Activated CD4-positive, alpha-beta memory T cell treated with anti-CD3 and anti-CD28 coated beads for 36 hours (primary cell): Measurements from ENCODE around the gene LTB. TPM values are rescaled to one million over a fixed set of nuclear protein-coding genes. Genes with fewer than 3 reads are reported as not detected.

ENCODE experiments used
- CTCF ChIA-PET: fragments of 350-600 bp; sonication (Branson Sonifier 250); formaldehyde crosslinking; loops from one replicate; lab custom pipeline; 2021; ENCODE audit warnings: antibody characterized with exemption, inconsistent platforms; lab: Charles Lee
- POLR2A ChIA-PET: fragments of 350-600 bp; sonication (Branson Sonifier 250); formaldehyde crosslinking; loops from one replicate; lab custom pipeline; 2021; ENCODE audit warnings: antibody characterized with exemption; lab: Charles Lee
- DNase-seq: peaks from one replicate; pipeline ENCODE4 v3.0.0-alpha.2; 2020
- H3K27ac Mint-ChIP-seq: one replicate; pipeline ENCODE4 v1.8.0; 2021; ENCODE audit warnings: mixed read lengths
- H3K27me3 Mint-ChIP-seq: one replicate; pipeline ENCODE4 v1.8.0; 2021; ENCODE audit warnings: mixed read lengths
- H3K36me3 Mint-ChIP-seq: one replicate; pipeline ENCODE4 v1.8.0; 2021; ENCODE audit warnings: mixed read lengths
- H3K4me1 Mint-ChIP-seq: one replicate; pipeline ENCODE4 v1.8.0; 2021; ENCODE audit warnings: low read depth, mixed read lengths
- H3K4me3 Mint-ChIP-seq: one replicate; pipeline ENCODE4 v1.8.0; 2021; ENCODE audit warnings: mild to moderate bottlenecking, mixed read lengths
- H3K9me3 Mint-ChIP-seq: one replicate; pipeline ENCODE4 v1.8.0; 2021; ENCODE audit warnings: mixed read lengths
- intact Hi-C: fragments of 100-400 bp; cut with micrococcal nuclease; formaldehyde crosslinking; loops from one replicate; pipeline ENCODE4 v1.15.1; 2023
- total RNA-seq, 2 experiments: library from RNA; stranded (reverse); gene quantifications; one replicate each; pipeline ENCODE4 v1.2.3, GENCODE V29; 2021

Gene LTB
- total RNA-seq, 2 experiments from 2014 or later = 161 to 164 TPM

GRCh38 chr6:31575952-31576685 lies 6.1 kb downstream of the LTB start:
- H3K9me3 Mint-ChIP-seq = no peaks in the 10 kb centered on the region
- DNase-seq = no peak
- peaks cover 49% of the 10 kb centered on the region for H3K4me1 Mint-ChIP-seq
- CTCF ChIA-PET = interaction anchor here (0.6 to 28.8 kb wide), 5 partner anchors 8 to 44 kb away, joined by 3 to 1658 read pairs (median 7); partner anchors contain the start of genes ATP6V1G2, DDX39B, LST1 and NCR3
- intact Hi-C loops = loop anchor here (2.0 to 10.0 kb wide), 4 partner anchors 17 to 1279 kb away; partner anchors contain the start of genes GPSM3, HLA-C, PBX2 and PSMB9
- H3K27ac Mint-ChIP-seq = peak overlapping the region; percentile 99
- H3K36me3 Mint-ChIP-seq = peaks cover 65% of the 10 kb centered on the region
- peak overlapping the region; percentile 97 for H3K4me3 Mint-ChIP-seq
- POLR2A ChIA-PET = interaction anchor here (1.1 to 18.2 kb wide), 9 partner anchors 4 to 237 kb away, joined by 3 to 259 read pairs (median 115); partner anchors contain the start of genes ATP6V1G2, DDX39B, LST1 and LTA
- H3K27me3 Mint-ChIP-seq = peaks cover 2% of the 10 kb centered on the region

- peak; percentile 93 for DNase-seq
- Mint-ChIP-seq H3K9me3 (no peaks in the 10 kb centered on the region), H3K27ac (peak within 1 kb of the TSS; percentile 99), H3K4me1 (peaks cover 54% of the 10 kb centered on the region), H3K4me3 (peak within 1 kb of the TSS; percentile 97), H3K36me3 (peaks cover 60% of the 10 kb centered on the region), H3K27me3 (peaks cover 2% of the 10 kb centered on the region)
- ChIA-PET POLR2A (interaction anchor here (0.7 to 18.2 kb wide), 13 partner anchors 4 to 287 kb away, joined by 3 to 259 read pairs (median 16); partner anchors contain the start of genes ATP6V1G2, DDX39B, GPANK1 and LSM2), CTCF (interaction anchor here (0.6 to 28.8 kb wide), 3 partner anchors 17 to 45 kb away, joined by 3 to 1658 read pairs (median 740); partner anchors contain the start of genes ATP6V1G2, DDX39B, LST1 and NCR3)
- intact Hi-C loops = loop anchor here (2.0 to 10.0 kb wide), 4 partner anchors 17 to 1279 kb away; partner anchors contain the start of genes GPSM3, HLA-C, PBX2 and PSMB9
Observed at GRCh38 chr6:31575335-31575901, 6.8 kb downstream of the LTB start, which contains the start of gene TNF. Gene TNF, plus strand, starts transcription at chr6:31575565. Its CDS starts 177 bp downstream, at chr6:31575742.

- Mint-ChIP-seq H3K4me3 (peak overlapping the region; percentile 97), H3K27ac (peak overlapping the region; percentile 99), H3K4me1 (peaks cover 59% of the 10 kb centered on the region), H3K27me3 (peaks cover 2% of the 10 kb centered on the region), H3K9me3 (no peaks in the 10 kb centered on the region), H3K36me3 (peaks cover 58% of the 10 kb centered on the region)
- DNase-seq = peak; percentile 78
- intact Hi-C loops = loop anchor here (2.0 to 10.0 kb wide), 5 partner anchors 16 to 1280 kb away; partner anchors contain the start of genes GPSM3, HLA-C, PBX2 and PSMB9
- ChIA-PET CTCF (interaction anchor here (0.7 to 28.8 kb wide), 4 partner anchors 9 to 82 kb away, joined by 4 to 1658 read pairs (median 380); partner anchors contain the start of genes ATP6V1G2, DDX39B, LST1 and LTB), POLR2A (interaction anchor here (0.7 to 18.2 kb wide), 14 partner anchors 3 to 615 kb away, joined by 3 to 259 read pairs (median 12); partner anchors contain the start of genes ATP6V1G2, BAG6, DDX39B and GPANK1)
Observed at GRCh38 chr6:31574106-31575061, 7.8 kb downstream of the LTB start.

- peaks cover 60% of the 10 kb centered on the region for H3K4me1 Mint-ChIP-seq
- peaks cover 51% of the 10 kb centered on the region for H3K36me3 Mint-ChIP-seq
- peak; percentile 20 for DNase-seq
- ChIA-PET CTCF (interaction anchor here (1.9 to 28.8 kb wide), 3 partner anchors 10 to 21 kb away, joined by 21 to 1658 read pairs (median 740); partner anchors contain the start of genes ATP6V1G2, DDX39B, LST1 and LTB), POLR2A (interaction anchor here (0.9 to 18.2 kb wide), 6 partner anchors 2 to 78 kb away, joined by 3 to 259 read pairs (median 174); partner anchors contain the start of genes ATP6V1G2, BAG6, LST1 and LTA)
- H3K9me3 Mint-ChIP-seq = no peaks in the 10 kb centered on the region
- peaks cover 2% of the 10 kb centered on the region for H3K27me3 Mint-ChIP-seq
- intact Hi-C loops = loop anchor here (2.0 to 10.0 kb wide), 4 partner anchors 15 to 1281 kb away; partner anchors contain the start of genes GPSM3, PBX2, PSMB9 and TAP1
- H3K4me3 Mint-ChIP-seq = peak overlapping the region; percentile 97
- peak overlapping the region; percentile 99 for H3K27ac Mint-ChIP-seq
Observed at GRCh38 chr6:31573239-31574105, 8.8 kb downstream of the LTB start.

- peak within 1 kb of the TSS; percentile 99 for H3K27ac Mint-ChIP-seq
- H3K36me3 Mint-ChIP-seq = peaks cover 42% of the 10 kb centered on the region
- peaks cover 68% of the 10 kb centered on the region for H3K4me1 Mint-ChIP-seq
- DNase-seq = peak; percentile 91
- intact Hi-C loops = loop anchor here (1.0 to 10.0 kb wide), 5 partner anchors 8 to 1283 kb away; partner anchors contain the start of genes ATP6V1G2, GPSM3, PBX2 and PSMB9
- CTCF ChIA-PET = interaction anchor here (3.3 to 28.8 kb wide), 6 partner anchors 11 to 25 kb away, joined by 29 to 1658 read pairs (median 88); partner anchors contain the start of genes ATP6V1G2, DDX39B, LST1 and LTB
- POLR2A ChIA-PET = interaction anchor here (1.3 to 15.0 kb wide), 5 partner anchors 9 to 31 kb away, joined by 4 to 259 read pairs (median 55); partner anchors contain the start of genes DDX39B, LST1, LTB and TNF
- peaks cover 2% of the 10 kb centered on the region for H3K27me3 Mint-ChIP-seq
- peak within 1 kb of the TSS; percentile 97 for H3K4me3 Mint-ChIP-seq
- no peaks in the 10 kb centered on the region for H3K9me3 Mint-ChIP-seq
Observed at GRCh38 chr6:31572041-31572911, 9.9 kb downstream of the LTB start, which contains the start of gene LTA. Gene LTA, plus strand, starts transcription at chr6:31572289. Its CDS starts 454 bp downstream, at chr6:31572743.

- intact Hi-C loops = loop anchor here (2.0 to 10.0 kb wide), 5 partner anchors 51 to 1285 kb away; partner anchors contain the start of genes GPSM3, PBX2, PRRC2A and PSMB9
- ChIA-PET POLR2A (interaction anchor here (0.9 to 15.0 kb wide), 8 partner anchors 8 to 82 kb away, joined by 3 to 259 read pairs (median 4); partner anchors contain the start of genes LST1, LTB, NCR3 and TNF), CTCF (interaction anchor here (1.2 to 7.6 kb wide), 6 partner anchors 11 to 77 kb away, joined by 4 to 95 read pairs (median 44); partner anchors contain the start of genes ATP6V1G2, DDX39B, LST1 and LTB)
- peaks cover 77% of the 10 kb centered on the region for H3K4me1 Mint-ChIP-seq
- DNase-seq = no peak
- no peaks in the 10 kb centered on the region for H3K9me3 Mint-ChIP-seq
- peaks cover 21% of the 10 kb centered on the region for H3K36me3 Mint-ChIP-seq
- H3K27ac Mint-ChIP-seq = peak overlapping the region; percentile 49
- H3K4me3 Mint-ChIP-seq = peak overlapping the region; percentile 25
- no peaks in the 10 kb centered on the region for H3K27me3 Mint-ChIP-seq
Observed at GRCh38 chr6:31569861-31570536, 12.2 kb downstream of the LTB start.

- H3K27me3 Mint-ChIP-seq = no peaks in the 10 kb centered on the region
- CTCF ChIA-PET = interaction anchor here (0.6 to 7.6 kb wide), 9 partner anchors 9 to 746 kb away, joined by 3 to 95 read pairs (median 7); partner anchors contain the start of genes ATP6V1G2, LST1, LTB and NFKBIL1
- POLR2A ChIA-PET = interaction anchor here (0.6 to 15.0 kb wide), 8 partner anchors 9 to 243 kb away, joined by 3 to 259 read pairs (median 5); partner anchors contain the start of genes DDX39B, GPANK1, LST1 and LTB
- peak overlapping the region; percentile 72 for H3K27ac Mint-ChIP-seq
- peak overlapping the region; percentile 35 for H3K4me3 Mint-ChIP-seq
- intact Hi-C loops = loop anchor here (1.0 to 10.0 kb wide), 4 partner anchors 8 to 754 kb away; partner anchors contain the start of gene PRRC2A
- DNase-seq = peak; percentile 86
- H3K4me1 Mint-ChIP-seq = peaks cover 72% of the 10 kb centered on the region
- H3K9me3 Mint-ChIP-seq = no peaks in the 10 kb centered on the region
- H3K36me3 Mint-ChIP-seq = peaks cover 17% of the 10 kb centered on the region
Observed at GRCh38 chr6:31568537-31568961, 13.7 kb downstream of the LTB start.
